Left cardiac atrium (tissue), 4 donors: Measurements from ENCODE around the gene HDAC2. TPM values are rescaled to one million over a fixed set of nuclear protein-coding genes. Genes with fewer than 3 reads are reported as not detected.

Source experiments
- ATAC-seq, 2 donors: fragments of 200-7000 bp; cut with Tn5 transposase; one replicate each; pipeline ENCODE4 v1.9.1; 2020; ENCODE audit warnings: mild to moderate bottlenecking in 2 of 2, moderate library complexity in 2 of 2
- DNase-seq: peaks from one replicate; pipeline ENCODE4 v3.0.0-alpha.2; 2020
- intact Hi-C, 2 donors: fragments of 100-400 bp; cut with DNase I; formaldehyde crosslinking; loops; one replicate each; pipeline versions ENCODE4 v1.14.1 to v1.15.1; 2022 to 2023
- total RNA-seq, 2 donors: library from RNA; stranded (reverse); fragmentation: NEBNext Ultra II Directional; extraction: Animal tissue kit (Norgen Biotek cat#: 25700); gene quantifications; one replicate each; pipeline ENCODE4 v1.2.1, GENCODE V29; 2021
- donor health status: DM: no; HTN: yes; CAD: no.
- donor health status: DM: no; HTN: yes; CAD: no; lungs with severe emphysema.
- donor health status: DM: yes; HTN: yes; CAD: no.
- donor health status: Dilated cardiomyopathy.

The HDAC2 gene
- total RNA-seq, 2 donors from 2014 or later, result 42.8 to 59.4 TPM

DNA sequence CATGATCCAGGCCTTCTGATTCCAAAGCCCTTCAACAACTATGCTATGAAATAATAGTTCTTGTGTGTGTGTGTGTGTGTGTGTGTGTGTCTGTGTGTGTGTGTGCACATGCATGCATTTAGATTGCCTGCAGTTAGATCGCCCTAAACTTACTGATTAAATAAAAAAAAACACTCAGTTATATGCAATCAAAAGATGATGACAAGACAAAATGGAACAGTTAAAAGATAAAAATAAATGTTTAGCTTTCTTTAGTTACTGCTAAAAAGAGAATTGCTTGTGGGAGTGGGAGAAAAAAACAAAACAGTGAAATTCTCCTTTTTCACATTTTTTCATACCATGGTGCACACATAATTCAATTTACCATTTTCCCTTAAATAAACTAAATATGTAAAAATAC lies 84.4 kb downstream of the HDAC2 start:
- DNase-seq, result no peak

DNA sequence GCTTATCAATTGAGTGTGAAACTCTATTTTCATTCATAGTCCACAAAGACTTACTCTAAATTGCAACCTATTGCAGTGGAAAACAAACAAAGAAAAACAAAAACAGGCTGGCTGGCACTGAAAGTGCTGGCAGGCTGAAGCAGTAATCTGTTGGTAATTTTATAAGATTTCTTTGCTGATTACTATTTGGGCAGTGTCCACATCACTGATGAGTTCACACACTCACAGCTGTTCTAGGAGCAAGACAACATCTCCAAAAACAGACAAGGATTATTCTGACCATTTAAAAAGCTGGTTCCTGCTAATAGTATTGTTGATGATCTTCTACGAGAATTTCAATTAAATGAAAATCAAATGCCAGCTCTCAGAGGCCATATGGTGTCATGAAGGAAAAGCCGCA lies 86.9 kb downstream of the HDAC2 start:
- no peak for DNase-seq
- intact Hi-C loops, result no loop called here
- ATAC-seq, result no peak

More for the DNA sequence above, 84.4 kb downstream of the HDAC2 start:
- intact Hi-C loops, result no loop called here
- ATAC-seq, result no peak

Other genes with a start within 250 kb of the HDAC2 start
- gene MARCKS, start 113.8 kb downstream of the HDAC2 start, total RNA-seq, result 10 to 100 TPM; 23.0 to 32.6 TPM